Endodermal cell (in vitro differentiated cells): ENCODE results near the gene TRIO. TPM values are rescaled to one million over a fixed set of nuclear protein-coding genes. Genes with fewer than 3 reads are reported as not detected.

Experiments used
- DNase-seq: peaks from one replicate; pipeline ENCODE4 v3.0.0-alpha.2; 2017
- H3K27ac ChIP-seq: 2 replicates; pipeline ENCODE4 v1.5.1; 2013; ENCODE audit warnings: mild to moderate bottlenecking, low read depth, low read length, moderate library complexity
- H3K27me3 ChIP-seq: 2 replicates; pipeline ENCODE4 v1.6.1; 2013; ENCODE audit warnings: mild to moderate bottlenecking, low read length, moderate library complexity; ENCODE audit not compliant: insufficient read depth, control insufficient read depth, poor library complexity, severe bottlenecking
- H3K36me3 ChIP-seq: 2 replicates; pipeline ENCODE4 v1.7.0; 2013; ENCODE audit warnings: mild to moderate bottlenecking, low read length, moderate library complexity; ENCODE audit not compliant: control insufficient read depth, insufficient read depth
- H3K4me1 ChIP-seq: one replicate; pipeline ENCODE4 v1.7.0; 2013; ENCODE audit warnings: low read length; ENCODE audit not compliant: control insufficient read depth, insufficient read depth
- H3K4me3 ChIP-seq: 2 replicates; pipeline ENCODE4 v1.5.1; 2013; ENCODE audit warnings: mild to moderate bottlenecking, low read length, moderate library complexity
- H3K9ac ChIP-seq: 2 replicates; pipeline ENCODE4 v1.6.1; 2013; ENCODE audit warnings: mild to moderate bottlenecking, low read length, moderate library complexity; ENCODE audit not compliant: poor library complexity, severe bottlenecking; ENCODE audit errors: extremely low read depth
- H3K9me3 ChIP-seq: 2 replicates; pipeline ENCODE4 v1.6.1; 2013; ENCODE audit warnings: mild to moderate bottlenecking, low read length, moderate library complexity; ENCODE audit not compliant: control insufficient read depth
- H3K27ac Mint-ChIP-seq: 2 replicates; pipeline ENCODE4 v1.8.0; 2020; ENCODE audit warnings: mixed read lengths
- H3K27me3 Mint-ChIP-seq: 2 replicates; pipeline ENCODE4 v1.8.0; 2021; ENCODE audit warnings: mild to moderate bottlenecking, mixed read lengths; ENCODE audit not compliant: insufficient read depth
- H3K36me3 Mint-ChIP-seq: 2 replicates; pipeline ENCODE4 v1.8.0; 2020; ENCODE audit warnings: low read depth, mixed read lengths
- H3K4me1 Mint-ChIP-seq: 2 replicates; pipeline ENCODE4 v1.8.0; 2020; ENCODE audit warnings: mixed read lengths
- H3K4me3 Mint-ChIP-seq: 2 replicates; pipeline ENCODE4 v1.8.0; 2020; ENCODE audit warnings: mild to moderate bottlenecking, moderate library complexity, mixed read lengths
- H3K9me3 Mint-ChIP-seq: 2 replicates; pipeline ENCODE4 v1.8.0; 2020; ENCODE audit warnings: mild to moderate bottlenecking, mixed read lengths
- WGBS, 2 experiments: methylation state at CpG; one replicate each; pipeline versions ENCODE4 v1.1.5 to v1.1.7; 2013; ENCODE audit warnings: missing lambda C conversion rate in 2 of 2, mixed read lengths in 1 of 2; ENCODE audit not compliant: insufficient coverage in 1 of 2, insufficient read length in 1 of 2; 5-methylcytosine and 5-hydroxymethylcytosine counted together
- total RNA-seq, 2 donors: library from RNA; stranded (reverse); fragmentation: NEBNext Ultra II Directional in 1 of 2; extraction: Animal tissue kit (Norgen Biotek cat#: 25700) in 1 of 2; gene quantifications; 2 replicates in 1 of 2; 3 replicates in 1 of 2; pipeline ENCODE4 v1.2.1, GENCODE V29; 2021
- TF ChIP-seq, protein P1 (sequence below): fragments of 200-600 bp; sonication (generic); conservative IDR thresholded peaks from 2 replicates; pipeline ENCODE4 v1.5.0; 2021; ENCODE audit warnings: antibody characterized with exemption, mild to moderate bottlenecking

TRIO gene
- total RNA-seq, 2 donors from 2014 or later = 88.3 to 109 TPM

DNA sequence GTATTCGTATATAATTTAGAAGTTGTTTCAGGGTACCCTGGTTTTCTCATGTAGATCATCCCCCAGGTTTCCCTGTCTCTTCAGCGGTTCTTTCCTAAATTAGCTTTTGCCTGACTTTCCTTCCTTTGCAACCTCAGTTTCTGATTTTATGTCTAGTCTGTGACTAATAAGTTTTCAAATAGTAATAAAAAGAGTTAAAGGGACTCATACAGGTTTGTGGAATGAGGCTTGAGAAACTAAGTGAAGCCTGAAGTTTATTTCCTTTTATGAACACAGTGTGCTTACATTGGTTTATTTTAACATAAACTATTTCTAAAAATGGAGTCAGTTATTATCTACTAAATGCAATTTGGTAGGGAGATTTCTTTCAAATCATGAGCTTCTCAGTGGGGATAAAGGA is 96.8 kb downstream of the TRIO start:
- Histone ChIP-seq H3K9me3 (no peaks in the 10 kb centered on the region), H3K36me3 (no peaks in the 10 kb centered on the region), H3K9ac (no peak overlapping the region), H3K27ac (no peak overlapping the region), H3K4me3 (no peak overlapping the region), H3K4me1 (peaks cover 4% of the 10 kb centered on the region), H3K27me3 (no peaks in the 10 kb centered on the region)
- DNase-seq = no peak
- TF ChIP-seq, protein P1, sequence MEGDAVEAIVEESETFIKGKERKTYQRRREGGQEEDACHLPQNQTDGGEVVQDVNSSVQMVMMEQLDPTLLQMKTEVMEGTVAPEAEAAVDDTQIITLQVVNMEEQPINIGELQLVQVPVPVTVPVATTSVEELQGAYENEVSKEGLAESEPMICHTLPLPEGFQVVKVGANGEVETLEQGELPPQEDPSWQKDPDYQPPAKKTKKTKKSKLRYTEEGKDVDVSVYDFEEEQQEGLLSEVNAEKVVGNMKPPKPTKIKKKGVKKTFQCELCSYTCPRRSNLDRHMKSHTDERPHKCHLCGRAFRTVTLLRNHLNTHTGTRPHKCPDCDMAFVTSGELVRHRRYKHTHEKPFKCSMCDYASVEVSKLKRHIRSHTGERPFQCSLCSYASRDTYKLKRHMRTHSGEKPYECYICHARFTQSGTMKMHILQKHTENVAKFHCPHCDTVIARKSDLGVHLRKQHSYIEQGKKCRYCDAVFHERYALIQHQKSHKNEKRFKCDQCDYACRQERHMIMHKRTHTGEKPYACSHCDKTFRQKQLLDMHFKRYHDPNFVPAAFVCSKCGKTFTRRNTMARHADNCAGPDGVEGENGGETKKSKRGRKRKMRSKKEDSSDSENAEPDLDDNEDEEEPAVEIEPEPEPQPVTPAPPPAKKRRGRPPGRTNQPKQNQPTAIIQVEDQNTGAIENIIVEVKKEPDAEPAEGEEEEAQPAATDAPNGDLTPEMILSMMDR = no peak
- Mint-ChIP-seq H3K27ac (no peak overlapping the region), H3K4me1 (peaks cover 36% of the 10 kb centered on the region), H3K9me3 (no peaks in the 10 kb centered on the region), H3K27me3 (no peaks in the 10 kb centered on the region), H3K4me3 (no peak overlapping the region), H3K36me3 (no peaks in the 10 kb centered on the region)
- 86 to 100% methylated on average over 1 to 2 of the region's 2 CpGs for WGBS, 2 experiments

DNA sequence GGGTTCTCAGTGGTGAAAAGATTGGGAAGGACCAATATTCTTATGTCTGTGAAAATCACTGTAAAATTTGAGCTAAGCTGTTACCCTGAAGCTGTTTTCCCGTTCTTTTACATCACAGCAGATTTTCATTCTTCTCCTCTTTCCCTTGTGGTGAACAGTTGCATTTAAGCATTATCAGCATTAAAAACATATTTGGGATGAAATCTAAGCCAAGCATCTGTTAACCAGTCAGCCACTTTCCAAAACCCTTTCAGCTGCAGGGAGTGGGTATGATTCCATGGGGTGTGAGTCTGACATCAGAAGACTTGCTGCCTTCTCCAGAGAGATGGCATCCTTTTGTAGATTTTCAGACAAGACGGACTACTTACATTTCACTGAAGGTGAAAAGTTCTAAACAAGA is 97.2 kb downstream of the TRIO start:
- 97 to 100% methylated on average over 1 to 2 of the region's 2 CpGs for WGBS, 2 experiments
- H3K27me3 ChIP-seq = no peaks in the 10 kb centered on the region
- TF ChIP-seq, protein P1 = no peak
- H3K27ac ChIP-seq = no peak overlapping the region
- no peak overlapping the region for H3K27ac Mint-ChIP-seq
- no peaks in the 10 kb centered on the region for H3K27me3 Mint-ChIP-seq
- no peaks in the 10 kb centered on the region for H3K36me3 Mint-ChIP-seq
- no peak for DNase-seq
- H3K4me3 ChIP-seq = no peak overlapping the region
- peaks cover 4% of the 10 kb centered on the region for H3K4me1 ChIP-seq
- no peaks in the 10 kb centered on the region for H3K36me3 ChIP-seq
- no peak overlapping the region for H3K9ac ChIP-seq
- no peak overlapping the region for H3K4me3 Mint-ChIP-seq
- H3K4me1 Mint-ChIP-seq = peaks cover 36% of the 10 kb centered on the region
- H3K9me3 Mint-ChIP-seq = no peaks in the 10 kb centered on the region
- H3K9me3 ChIP-seq = no peaks in the 10 kb centered on the region

DNA sequence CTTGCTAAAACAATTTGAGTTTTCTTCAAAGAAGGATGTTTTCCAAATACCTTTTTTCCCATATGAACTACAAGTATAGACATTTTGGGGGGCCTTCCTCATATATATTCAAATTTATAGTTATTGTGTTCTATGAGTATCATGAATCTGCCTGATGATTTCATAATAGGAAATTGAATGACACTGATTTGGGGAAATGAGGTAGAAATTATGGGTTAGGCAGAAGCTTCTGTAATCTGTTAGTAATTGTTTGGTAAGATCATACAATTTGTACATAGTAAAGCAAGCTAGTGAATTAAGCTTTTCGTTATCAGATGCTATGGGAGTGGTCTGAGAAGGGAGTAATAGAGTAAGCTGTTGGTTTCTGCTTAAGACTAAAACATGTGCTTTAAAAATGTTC is 98.0 kb downstream of the TRIO start:
- Mint-ChIP-seq H3K27me3 (no peaks in the 10 kb centered on the region), H3K36me3 (no peaks in the 10 kb centered on the region), H3K9me3 (no peaks in the 10 kb centered on the region), H3K4me3 (no peak overlapping the region), H3K27ac (no peak overlapping the region), H3K4me1 (peaks cover 36% of the 10 kb centered on the region)
- Histone ChIP-seq H3K4me3 (no peak overlapping the region), H3K9ac (no peak overlapping the region), H3K27ac (no peak overlapping the region), H3K4me1 (peaks cover 4% of the 10 kb centered on the region), H3K9me3 (no peaks in the 10 kb centered on the region), H3K27me3 (no peaks in the 10 kb centered on the region), H3K36me3 (no peaks in the 10 kb centered on the region)
- 88% methylated on average over 1 of the region's 1 CpG; no CpG with 5 or more reads in 1 of the 2 experiments for WGBS, 2 experiments
- no peak for DNase-seq
- TF ChIP-seq, protein P1 = no peak
